Measurements from ENCODE around the gene FUT7.

Gene FUT7

GRCh38 chr9:137070201-137070905 is 38.5 kb upstream of the FUT7 start, which contains the start of gene SAPCD2:
TSS of gene SAPCD2 (minus strand) at chr9:137070557. CDS start at chr9:137070460, 97 bp downstream.
- peak within 1 kb of the TSS; percentile 70 for H3K4me3 ChIP-seq
- no peak for DNase-seq (ENCODE audit: low spot score)
- TF ChIP-seq, protein P1, sequence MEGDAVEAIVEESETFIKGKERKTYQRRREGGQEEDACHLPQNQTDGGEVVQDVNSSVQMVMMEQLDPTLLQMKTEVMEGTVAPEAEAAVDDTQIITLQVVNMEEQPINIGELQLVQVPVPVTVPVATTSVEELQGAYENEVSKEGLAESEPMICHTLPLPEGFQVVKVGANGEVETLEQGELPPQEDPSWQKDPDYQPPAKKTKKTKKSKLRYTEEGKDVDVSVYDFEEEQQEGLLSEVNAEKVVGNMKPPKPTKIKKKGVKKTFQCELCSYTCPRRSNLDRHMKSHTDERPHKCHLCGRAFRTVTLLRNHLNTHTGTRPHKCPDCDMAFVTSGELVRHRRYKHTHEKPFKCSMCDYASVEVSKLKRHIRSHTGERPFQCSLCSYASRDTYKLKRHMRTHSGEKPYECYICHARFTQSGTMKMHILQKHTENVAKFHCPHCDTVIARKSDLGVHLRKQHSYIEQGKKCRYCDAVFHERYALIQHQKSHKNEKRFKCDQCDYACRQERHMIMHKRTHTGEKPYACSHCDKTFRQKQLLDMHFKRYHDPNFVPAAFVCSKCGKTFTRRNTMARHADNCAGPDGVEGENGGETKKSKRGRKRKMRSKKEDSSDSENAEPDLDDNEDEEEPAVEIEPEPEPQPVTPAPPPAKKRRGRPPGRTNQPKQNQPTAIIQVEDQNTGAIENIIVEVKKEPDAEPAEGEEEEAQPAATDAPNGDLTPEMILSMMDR (IDR thresholded peaks at IDR 0.05): no peak
- peak within 1 kb of the TSS in 1 of 2 donors; percentile 75 for H3K27ac ChIP-seq

GRCh38 chr9:137069508-137070091 is 37.7 kb upstream of the FUT7 start:
- H3K27ac ChIP-seq: no peak overlapping the region
- no peak for DNase-seq (ENCODE audit: low spot score)
- TF ChIP-seq, protein P1 (IDR thresholded peaks at IDR 0.05): no peak
- peak overlapping the region; percentile 70 for H3K4me3 ChIP-seq

GRCh38 chr9:137068539-137069507 is 36.9 kb upstream of the FUT7 start:
- no peak overlapping the region for H3K4me3 ChIP-seq
- H3K27ac ChIP-seq: no peak overlapping the region
- TF ChIP-seq, protein P1 (IDR thresholded peaks at IDR 0.05): no peak
- no peak for DNase-seq (ENCODE audit: low spot score)

DNA sequence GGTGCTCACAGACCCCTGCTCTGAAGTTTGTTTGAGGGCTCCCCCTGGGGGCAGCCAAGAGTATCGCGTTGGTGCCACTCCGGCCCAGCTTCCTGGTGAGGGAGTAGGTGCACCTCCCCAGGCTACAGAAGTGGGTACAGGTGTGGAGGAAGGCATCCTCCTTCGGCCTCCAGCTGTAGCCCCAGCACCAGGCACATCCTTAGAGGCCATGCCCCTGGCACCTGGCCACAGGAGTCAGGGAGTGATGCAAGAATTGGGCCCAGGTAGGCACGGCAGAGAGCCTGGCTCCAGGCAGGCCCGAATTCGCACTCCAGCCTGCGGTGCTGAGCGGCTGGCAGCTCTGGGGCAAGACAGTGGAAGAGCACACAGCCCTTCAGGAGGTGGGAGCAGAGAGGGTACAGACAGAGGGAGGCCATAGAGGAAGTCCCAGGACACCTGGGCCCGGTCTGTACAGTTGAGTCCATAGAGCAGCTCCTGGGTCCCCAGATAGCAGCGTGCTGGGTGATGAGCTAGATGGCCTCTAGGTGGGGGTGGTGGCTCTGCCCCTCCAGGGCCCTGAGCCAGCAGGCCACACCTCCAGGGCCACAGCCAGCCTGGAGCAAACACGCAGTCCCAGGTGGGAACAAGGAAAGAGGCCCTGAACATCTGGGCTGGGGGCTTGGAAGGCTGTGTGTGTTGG is 36.1 kb upstream of the FUT7 start:
- TF ChIP-seq, protein P1 (IDR thresholded peaks at IDR 0.05): peak; percentile 75
- Histone ChIP-seq H3K4me3 (no peak overlapping the region), H3K27ac (no peak overlapping the region)
- no peak for DNase-seq (ENCODE audit: low spot score)

DNA sequence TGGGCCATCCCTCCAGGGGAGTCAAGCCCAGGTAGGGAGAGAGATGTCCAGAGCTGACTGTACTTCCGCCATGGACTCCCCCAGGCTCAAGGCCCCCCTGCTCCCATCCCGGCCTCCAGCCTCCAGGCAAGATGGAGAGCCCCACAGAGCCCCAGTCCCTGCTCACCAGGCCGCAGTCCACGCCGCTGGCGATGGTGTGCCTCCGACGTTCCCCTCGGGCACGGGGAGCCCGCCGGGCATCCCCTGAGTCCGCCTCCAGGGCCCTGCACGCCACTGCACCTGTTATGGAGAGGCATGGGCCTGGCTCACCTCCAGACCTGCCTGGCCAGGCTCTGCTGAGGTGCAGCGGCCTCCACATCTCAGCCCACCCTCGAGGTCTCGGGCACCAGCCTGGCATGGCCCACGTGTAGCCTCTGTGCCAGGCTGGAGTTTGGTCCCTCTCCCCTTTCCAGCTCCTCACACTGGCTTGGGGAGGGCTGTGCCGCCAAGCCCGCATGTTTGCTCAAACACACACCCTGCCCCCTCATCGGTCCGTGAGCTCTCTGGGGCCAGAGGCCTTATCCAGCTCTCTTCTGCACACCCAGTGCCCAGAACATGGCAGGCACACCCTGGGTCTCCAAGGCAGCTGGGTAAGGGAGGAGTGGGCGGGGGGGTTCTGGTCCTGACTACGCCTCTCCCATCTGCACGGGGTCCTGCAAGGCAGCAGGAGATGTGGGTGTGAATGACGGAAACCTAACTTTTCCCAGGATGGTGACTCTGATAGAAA is 34.4 kb upstream of the FUT7 start:
- H3K27ac ChIP-seq: no peak overlapping the region
- TF ChIP-seq, protein P1 (IDR thresholded peaks at IDR 0.05): no peak
- no peak overlapping the region for H3K4me3 ChIP-seq
- no peak for DNase-seq (ENCODE audit: low spot score)
